ENCODE results near the gene OR2V2. TPM values are rescaled to one million over a fixed set of nuclear protein-coding genes. Genes with fewer than 3 reads are reported as not detected.

OR2V2 gene
- total RNA-seq, 1 experiment from 2014 or later: not detected

DNA sequence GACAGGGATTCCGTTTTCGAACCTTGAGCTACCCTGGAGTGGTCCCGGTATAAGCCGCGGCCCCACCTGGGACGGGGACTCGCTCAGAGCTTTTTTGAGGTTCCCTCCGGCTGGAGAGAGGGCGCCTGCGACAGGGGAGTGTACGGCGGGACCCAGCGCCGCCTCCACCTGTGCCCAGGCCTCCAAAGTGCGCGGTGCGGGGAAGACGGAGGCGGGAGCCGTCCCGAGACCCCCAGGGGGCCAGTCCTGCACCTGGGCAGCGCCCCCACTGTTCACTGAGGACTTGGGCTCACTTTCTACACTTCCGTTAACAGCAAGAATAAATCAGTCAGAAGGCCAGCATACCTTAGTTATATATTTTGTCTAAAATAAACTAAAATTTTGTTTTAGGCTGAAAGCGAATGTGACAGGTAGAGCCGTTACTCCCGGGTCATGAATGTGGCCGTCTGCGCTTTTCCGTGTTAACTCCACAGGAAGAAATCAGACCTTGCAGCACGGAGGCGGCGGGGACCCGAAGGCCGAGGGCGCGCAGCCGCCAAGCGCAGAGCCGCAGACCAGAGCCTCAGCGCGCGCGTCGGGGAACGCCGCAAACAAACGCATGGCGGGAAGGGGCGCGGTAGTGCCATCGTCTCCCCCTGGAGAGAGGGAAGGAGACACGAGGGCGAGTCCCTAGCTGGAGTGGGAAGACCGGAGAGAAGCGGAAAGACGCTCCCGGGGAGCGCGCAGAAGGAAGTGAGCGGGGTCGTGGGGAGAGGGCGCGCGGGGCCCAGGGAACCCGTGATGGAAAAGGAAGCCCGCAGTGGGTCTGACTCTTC, 43.5 kb downstream of the OR2V2 start:
- Histone ChIP-seq H4K20me1 (ENCODE audit: low read length) (no peaks in the 10 kb centered on the region), H3K27ac (ENCODE audit: low read length) (no peak overlapping the region), H3K36me3 (ENCODE audit: low read depth, low read length) (no peaks in the 10 kb centered on the region), H2AFZ (ENCODE audit: low read length) (peak overlapping the region; percentile 92), H3K9me2 (replicated peaks; ENCODE audit: low read length) (no peaks in the 10 kb centered on the region), H3F3A (ENCODE audit: low read length, unreplicated experiment) (peaks cover 6% of the 10 kb centered on the region), H3K4me2 (ENCODE audit: low read length) (peak overlapping the region; percentile 96), H3K79me2 (ENCODE audit: low read length) (no peaks in the 10 kb centered on the region), H3K4me3 (ENCODE audit: low read length) (peak overlapping the region; percentile 89), H3K4me1 (ENCODE audit: insufficient read depth, low read length) (peaks cover 18% of the 10 kb centered on the region), H3K9me3 (ENCODE audit: low read length) (no peaks in the 10 kb centered on the region), H3K9ac (ENCODE audit: low read length) (peak overlapping the region; percentile 63), H3K27me3 (ENCODE audit: low read length) (no peaks in the 10 kb centered on the region)
- no peak for TF ChIP-seq EZH2 (IDR thresholded peaks at IDR 0.05; ENCODE audit: low read length, unreplicated experiment)
- TF ChIP-seq, protein P1, sequence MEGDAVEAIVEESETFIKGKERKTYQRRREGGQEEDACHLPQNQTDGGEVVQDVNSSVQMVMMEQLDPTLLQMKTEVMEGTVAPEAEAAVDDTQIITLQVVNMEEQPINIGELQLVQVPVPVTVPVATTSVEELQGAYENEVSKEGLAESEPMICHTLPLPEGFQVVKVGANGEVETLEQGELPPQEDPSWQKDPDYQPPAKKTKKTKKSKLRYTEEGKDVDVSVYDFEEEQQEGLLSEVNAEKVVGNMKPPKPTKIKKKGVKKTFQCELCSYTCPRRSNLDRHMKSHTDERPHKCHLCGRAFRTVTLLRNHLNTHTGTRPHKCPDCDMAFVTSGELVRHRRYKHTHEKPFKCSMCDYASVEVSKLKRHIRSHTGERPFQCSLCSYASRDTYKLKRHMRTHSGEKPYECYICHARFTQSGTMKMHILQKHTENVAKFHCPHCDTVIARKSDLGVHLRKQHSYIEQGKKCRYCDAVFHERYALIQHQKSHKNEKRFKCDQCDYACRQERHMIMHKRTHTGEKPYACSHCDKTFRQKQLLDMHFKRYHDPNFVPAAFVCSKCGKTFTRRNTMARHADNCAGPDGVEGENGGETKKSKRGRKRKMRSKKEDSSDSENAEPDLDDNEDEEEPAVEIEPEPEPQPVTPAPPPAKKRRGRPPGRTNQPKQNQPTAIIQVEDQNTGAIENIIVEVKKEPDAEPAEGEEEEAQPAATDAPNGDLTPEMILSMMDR (conservative IDR thresholded peaks at IDR 0.05; ENCODE audit: low read depth, low read length): peak; percentile 46; the same call in 1 of the 2 replicates
- DNase-seq (peak; percentile 37), ATAC-seq (peak; percentile 2)
- intact Hi-C loops (cut with micrococcal nuclease): loop anchor here (1.0 kb wide), 2 partner anchors 27 to 31 kb away; no protein-coding TSS in a partner anchor
- ChIA-PET CTCF (interaction anchor here (1.0 kb wide), 1 partner anchor 33 kb away, joined by 4 read pairs; the partner anchor contains the start of gene TRIM41), POLR2A (ENCODE audit: unreplicated experiment) (interaction anchor here (0.7 to 1.1 kb wide), 3 partner anchors 14 to 53 kb away, joined by 3 to 6 read pairs (median 3); partner anchors contain the start of genes RACK1 and TRIM7)
- BruUV-seq (replicated peaks): no TSS peak

DNA sequence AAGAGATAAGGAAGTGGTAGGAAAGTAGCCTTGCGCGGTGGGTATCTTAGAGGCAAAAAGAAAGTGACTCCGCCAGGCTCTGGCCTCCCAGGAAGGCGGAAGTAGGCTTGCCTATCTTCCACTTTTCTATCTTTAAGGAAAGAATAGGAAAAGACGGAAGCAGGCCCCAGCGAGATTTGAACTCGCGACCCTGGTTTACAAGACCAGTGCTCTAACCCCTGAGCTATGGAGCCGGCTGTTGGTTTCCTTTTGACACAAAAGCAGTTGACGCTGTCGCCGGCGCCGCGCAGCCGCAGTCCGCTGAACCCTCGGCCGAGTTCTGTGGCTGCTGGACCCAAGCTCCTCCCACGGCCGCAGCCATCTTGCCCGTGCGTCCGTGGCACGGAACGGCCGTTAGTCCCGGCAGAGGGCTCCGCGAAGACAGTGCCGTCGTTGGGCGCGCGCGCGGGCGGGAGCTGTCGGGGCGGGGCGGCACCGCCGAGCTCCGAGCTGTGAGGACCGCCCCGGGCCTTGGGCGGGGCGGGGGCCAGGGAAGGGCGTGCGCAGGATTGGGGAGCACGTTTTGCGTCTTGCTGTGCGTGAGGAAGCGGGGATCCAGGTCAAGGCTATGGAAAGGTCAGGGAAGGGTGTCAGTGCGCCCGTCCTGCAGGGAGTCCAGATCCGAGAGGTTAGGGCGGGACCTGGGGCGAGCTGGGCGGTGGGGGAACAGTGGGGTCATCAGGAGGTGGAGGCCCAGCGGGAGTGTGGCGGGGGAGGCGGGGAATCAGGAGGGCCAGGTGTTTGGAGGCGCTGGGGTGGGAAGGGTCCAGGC, 44.3 kb downstream of the OR2V2 start:
- Histone ChIP-seq H2AFZ (ENCODE audit: low read length) (peak overlapping the region; percentile 92), H3K27me3 (ENCODE audit: low read length) (no peaks in the 10 kb centered on the region), H4K20me1 (ENCODE audit: low read length) (no peaks in the 10 kb centered on the region), H3K4me3 (ENCODE audit: low read length) (peak overlapping the region; percentile 89), H3K9me3 (ENCODE audit: low read length) (no peaks in the 10 kb centered on the region), H3K79me2 (ENCODE audit: low read length) (no peaks in the 10 kb centered on the region), H3K9ac (ENCODE audit: low read length) (peak overlapping the region; percentile 91), H3F3A (ENCODE audit: low read length, unreplicated experiment) (peaks cover 6% of the 10 kb centered on the region), H3K4me2 (ENCODE audit: low read length) (peak overlapping the region; percentile 96), H3K4me1 (ENCODE audit: insufficient read depth, low read length) (peaks cover 13% of the 10 kb centered on the region), H3K9me2 (replicated peaks; ENCODE audit: low read length) (no peaks in the 10 kb centered on the region), H3K27ac (ENCODE audit: low read length) (peak overlapping the region; percentile 64), H3K36me3 (ENCODE audit: low read depth, low read length) (no peaks in the 10 kb centered on the region)
- TF ChIP-seq EZH2phosphoT487 (IDR thresholded peaks at IDR 0.05; ENCODE audit: borderline replicate concordance, low read length) (no peak), EZH2 (IDR thresholded peaks at IDR 0.05; ENCODE audit: low read length, unreplicated experiment) (no peak)
- TF ChIP-seq, protein P1 (conservative IDR thresholded peaks at IDR 0.05; ENCODE audit: low read depth, low read length): no peak
- ChIA-PET POLR2A (ENCODE audit: unreplicated experiment) (interaction anchor here (0.5 to 1.1 kb wide), 4 partner anchors 13 to 55 kb away, joined by 3 to 6 read pairs (median 3); partner anchors contain the start of genes RACK1 and TRIM7), CTCF (interaction anchor here (0.6 to 1.0 kb wide), 2 partner anchors 32 to 390 kb away, joined by 3 to 4 read pairs; partner anchors contain the start of gene TRIM41)
- BruUV-seq (replicated peaks): no TSS peak
- DNase-seq (peak; percentile 96), ATAC-seq (peak; percentile 55)
- intact Hi-C loops (cut with micrococcal nuclease): loop anchor here (1.0 kb wide), 3 partner anchors 11 to 31 kb away; no protein-coding TSS in a partner anchor
